Transverse colon (tissue), 4 donors: ENCODE data around the gene ENPP1. TPM values are rescaled to one million over a fixed set of nuclear protein-coding genes. Genes with fewer than 3 reads are reported as not detected.

Experiments
- DNase-seq: peaks from one replicate; pipeline ENCODE4 v3.0.0-alpha.2; 2019
- H3K27ac ChIP-seq, 4 donors: fragments of 200-600 bp; sonication (generic); 2 replicates each; pipeline ENCODE4 v1.5.1; 2016 to 2018; ENCODE audit warnings: inconsistent platforms in 4 of 4
- H3K27me3 ChIP-seq: fragments of 200-600 bp; sonication (generic); 2 replicates; pipeline ENCODE4 v1.5.1; 2017; ENCODE audit warnings: inconsistent platforms
- H3K36me3 ChIP-seq, 4 donors: fragments of 200-600 bp; sonication (generic); 2 replicates each; pipeline ENCODE4 v1.5.1; 2017 to 2019; ENCODE audit warnings: inconsistent platforms in 4 of 4
- H3K4me1 ChIP-seq, 4 donors: fragments of 200-600 bp; sonication (generic); 2 replicates each; pipeline ENCODE4 v1.5.1; 2017 to 2020; ENCODE audit warnings: inconsistent platforms in 4 of 4
- H3K4me3 ChIP-seq, 4 donors: fragments of 200-600 bp; sonication (generic); 1 replicate in 1 of 4; 2 replicates in 3 of 4; pipeline versions ENCODE4 v1.5.1 to v1.6.1; 2017 to 2019; ENCODE audit warnings: inconsistent platforms in 4 of 4
- H3K9me3 ChIP-seq, 2 donors: fragments of 200-600 bp; sonication (generic); 2 replicates each; pipeline ENCODE4 v1.5.1; 2017 to 2019; ENCODE audit warnings: inconsistent platforms in 2 of 2
- CTCF ChIP-seq, 5 experiments: fragments of 200-600 bp in 3 of 5; fragments of 450-650 bp in 2 of 5; sonication (generic) in 3 of 5; IDR thresholded peaks; 1 replicate in 2 of 5; 2 replicates in 3 of 5; pipeline ENCODE4 v1.5.1; 2016 to 2017; ENCODE audit warnings: antibody characterized with exemption in 5 of 5, inconsistent platforms in 3 of 5, mild to moderate bottlenecking in 2 of 5, moderate library complexity in 1 of 5
- EP300 ChIP-seq: sonication (generic); formaldehyde crosslinking; IDR thresholded peaks from one replicate; pipeline ENCODE4 v1.6.1; 2017; ENCODE audit warnings: antibody characterized with exemption, low read depth
- POLR2A ChIP-seq: fragments of 450-650 bp; IDR thresholded peaks from one replicate; pipeline ENCODE4 v1.6.1; 2016; ENCODE audit warnings: antibody characterized with exemption, mild to moderate bottlenecking, moderate library complexity
- POLR2AphosphoS5 ChIP-seq, 3 donors: sonication (generic); formaldehyde crosslinking; IDR thresholded peaks; one replicate each; pipeline ENCODE4 v1.6.1; 2016; ENCODE audit warnings: antibody characterized with exemption in 3 of 3
- WGBS, 2 donors: methylation state at CpG; one replicate each; pipeline ENCODE4 v1.1.5; 2018; ENCODE audit warnings: low coverage in 1 of 2; 5-methylcytosine and 5-hydroxymethylcytosine counted together
- in situ Hi-C, 4 donors: fragments of 200-750 bp; cut with MboI; loops; one replicate each; pipeline versions ENCODE4 v1.15.0 to v1.15.1; 2017; ENCODE audit warnings: low sequenced_read_pairs in 3 of 4, low pct_ligation_motif_present in 1 of 4, low pct_unique_long_range_greater_than_20kb in 1 of 4
- intact Hi-C: fragments of 100-400 bp; cut with DNase I; formaldehyde crosslinking; loops from one replicate; pipeline ENCODE4 v1.15.1; 2023; ENCODE audit warnings: low total_unique reads
- total RNA-seq, 4 donors: library from RNA; depleted of rRNA; stranded (reverse); fragments of >200 nt; gene quantifications; one replicate each; pipeline ENCODE4 v1.1.0, GENCODE V29; 2016

Gene ENPP1
- total RNA-seq, 4 donors from 2014 or later = 3.4 to 24.0 (median 22.8) TPM

- no peak overlapping the region for H3K4me3 ChIP-seq
- H3K27ac ChIP-seq = no peak overlapping the region
- TF ChIP-seq CTCF (IDR thresholded peaks at IDR 0.05) (no peak), POLR2A (no peak), EP300 (no peak), POLR2AphosphoS5 (IDR thresholded peaks at IDR 0.05) (no peak)
- no peak for DNase-seq
- no peaks in the 10 kb centered on the region for H3K36me3 ChIP-seq
- 60 to 77% methylated on average over 2 of the region's 2 CpGs for WGBS, 2 donors
- in situ Hi-C loops = no loop called here
- H3K27me3 ChIP-seq = no peaks in the 10 kb centered on the region
- no peaks in the 10 kb centered on the region for H3K4me1 ChIP-seq
- intact Hi-C loops = no loop called here
- no peaks in the 10 kb centered on the region for H3K9me3 ChIP-seq
These were observed 41.2 kb upstream of the ENPP1 start for GRCh38 chr6:131766631-131767030.

GRCh38 chr6:131768964-131769363 lies 38.9 kb upstream of the ENPP1 start:
- in situ Hi-C loops (no loop called here), intact Hi-C loops (no loop called here)
- 85% methylated on average over 1 of the region's 1 CpG; no CpG with 5 or more reads in 1 of the 2 donors for WGBS, 2 donors
- H3K4me1 ChIP-seq = no peaks in the 10 kb centered on the region
- no peaks in the 10 kb centered on the region for H3K36me3 ChIP-seq
- H3K9me3 ChIP-seq = no peaks in the 10 kb centered on the region
- no peak overlapping the region for H3K27ac ChIP-seq
- H3K27me3 ChIP-seq = no peaks in the 10 kb centered on the region
- TF ChIP-seq EP300 (no peak), POLR2A (no peak), CTCF (IDR thresholded peaks at IDR 0.05) (no peak), POLR2AphosphoS5 (IDR thresholded peaks at IDR 0.05) (no peak)
- H3K4me3 ChIP-seq = no peak overlapping the region
- no peak for DNase-seq

GRCh38 chr6:131769385-131770141 lies 38.3 kb upstream of the ENPP1 start:
- H3K4me3 ChIP-seq = no peak overlapping the region
- intact Hi-C loops (no loop called here), in situ Hi-C loops (no loop called here)
- H3K27me3 ChIP-seq = no peaks in the 10 kb centered on the region
- no peaks in the 10 kb centered on the region for H3K9me3 ChIP-seq
- TF ChIP-seq CTCF (IDR thresholded peaks at IDR 0.05) (no peak), POLR2A (no peak), POLR2AphosphoS5 (IDR thresholded peaks at IDR 0.05) (no peak), EP300 (no peak)
- H3K27ac ChIP-seq = no peak overlapping the region
- H3K36me3 ChIP-seq = no peaks in the 10 kb centered on the region
- no peak for DNase-seq
- no peaks in the 10 kb centered on the region for H3K4me1 ChIP-seq
- WGBS, 2 donors = 83 to 91% methylated on average over 10 to 15 of the region's 15 CpGs

- Histone ChIP-seq H3K9me3 (no peaks in the 10 kb centered on the region), H3K4me1 (peaks cover 0 to 3% (median 0%) of the 10 kb centered on the region in 4 donors), H3K27me3 (no peaks in the 10 kb centered on the region), H3K36me3 (no peaks in the 10 kb centered on the region), H3K4me3 (no peak overlapping the region), H3K27ac (no peak overlapping the region)
- no peak for TF ChIP-seq EP300
- no peak for TF ChIP-seq CTCF (IDR thresholded peaks at IDR 0.05)
- TF ChIP-seq POLR2A = no peak
- no peak for TF ChIP-seq POLR2AphosphoS5 (IDR thresholded peaks at IDR 0.05)
- no peak for DNase-seq
- 50 to 83% methylated on average over 1 of the region's 1 CpG for WGBS, 2 donors
- in situ Hi-C loops (no loop called here), intact Hi-C loops (no loop called here)
These were observed 37.0 kb upstream of the ENPP1 start for GRCh38 chr6:131770776-131771175.
